Measurements from ENCODE around the gene NXPH1. TPM values are rescaled to one million over a fixed set of nuclear protein-coding genes. Genes with fewer than 3 reads are reported as not detected.

Gene NXPH1
- polyA plus RNA-seq, 1 donor from 2014 or later, result 15.9 TPM

GRCh38 chr7:8549046-8549445, 115.6 kb downstream of the NXPH1 start:
- no peak overlapping the region for H3K4me3 ChIP-seq (ENCODE audit: low read length)
- no peaks in the 10 kb centered on the region for H3K9me2 ChIP-seq (ENCODE audit: insufficient read depth, low read length)
- H2AFZ ChIP-seq (ENCODE audit: low read depth, low read length), result no peak overlapping the region
- H3K9me3 ChIP-seq (ENCODE audit: low read length), result no peaks in the 10 kb centered on the region
- no peak for TF ChIP-seq TAF1 (IDR thresholded peaks at IDR 0.05; ENCODE audit: low read depth)
- no peak for TF ChIP-seq POLR2AphosphoS5 (IDR thresholded peaks at IDR 0.05)
- no peak for TF ChIP-seq CTCF (IDR thresholded peaks at IDR 0.05; ENCODE audit: poor library complexity, severe bottlenecking)
- no peak for TF ChIP-seq REST (IDR thresholded peaks at IDR 0.05; ENCODE audit: borderline replicate concordance)
- TF ChIP-seq EZH2 (IDR thresholded peaks at IDR 0.05; ENCODE audit: borderline replicate concordance, insufficient read depth, low read length, poor library complexity, severe bottlenecking), result no peak
- TF ChIP-seq EP300 (conservative IDR thresholded peaks at IDR 0.05; ENCODE audit: poor library complexity, severe bottlenecking), result no peak
- TF ChIP-seq MXI1 (conservative IDR thresholded peaks at IDR 0.05; ENCODE audit: poor library complexity, severe bottlenecking), result no peak
- TF ChIP-seq SMC3 (conservative IDR thresholded peaks at IDR 0.05; ENCODE audit: poor library complexity), result no peak
- H3K79me2 ChIP-seq (replicated peaks; ENCODE audit: insufficient read depth, low read length), result no peaks in the 10 kb centered on the region
- H3F3A ChIP-seq (ENCODE audit: insufficient read depth, low read length, poor library complexity, severe bottlenecking), result no peaks in the 10 kb centered on the region
- no peak overlapping the region for H3K27ac ChIP-seq (ENCODE audit: low read length)
- H3K27me3 ChIP-seq (ENCODE audit: insufficient read depth, low read depth, low read length), result no peaks in the 10 kb centered on the region
- H3K4me2 ChIP-seq (ENCODE audit: low read length), result no peak overlapping the region
- H3K36me3 ChIP-seq (ENCODE audit: insufficient read depth, low read length), result no peaks in the 10 kb centered on the region
- H3K9ac ChIP-seq (ENCODE audit: low read length), result no peak overlapping the region
- H4K20me1 ChIP-seq (ENCODE audit: insufficient read depth), result no peaks in the 10 kb centered on the region

- H3F3A ChIP-seq (ENCODE audit: insufficient read depth, low read length, poor library complexity, severe bottlenecking), result no peaks in the 10 kb centered on the region
- H3K27me3 ChIP-seq (ENCODE audit: insufficient read depth, low read depth, low read length), result no peaks in the 10 kb centered on the region
- H3K9me2 ChIP-seq (ENCODE audit: insufficient read depth, low read length), result no peaks in the 10 kb centered on the region
- no peak overlapping the region for H3K9ac ChIP-seq (ENCODE audit: low read length)
- TF ChIP-seq RAD21 (conservative IDR thresholded peaks at IDR 0.05), result no peak
- no peak for TF ChIP-seq EP300 (conservative IDR thresholded peaks at IDR 0.05; ENCODE audit: poor library complexity, severe bottlenecking)
- no peak for TF ChIP-seq REST (IDR thresholded peaks at IDR 0.05; ENCODE audit: borderline replicate concordance)
- no peak for TF ChIP-seq POLR2AphosphoS5 (IDR thresholded peaks at IDR 0.05)
- TF ChIP-seq SMC3 (conservative IDR thresholded peaks at IDR 0.05; ENCODE audit: poor library complexity), result no peak
- TF ChIP-seq EZH2 (IDR thresholded peaks at IDR 0.05; ENCODE audit: borderline replicate concordance, insufficient read depth, low read length, poor library complexity, severe bottlenecking), result no peak
- no peak for TF ChIP-seq TAF1 (IDR thresholded peaks at IDR 0.05; ENCODE audit: low read depth)
- H3K36me3 ChIP-seq (ENCODE audit: insufficient read depth, low read length), result no peaks in the 10 kb centered on the region
- no peak overlapping the region for H3K4me2 ChIP-seq (ENCODE audit: low read length)
- no peak overlapping the region for H3K4me3 ChIP-seq (ENCODE audit: low read length)
- no peaks in the 10 kb centered on the region for H3K79me2 ChIP-seq (replicated peaks; ENCODE audit: insufficient read depth, low read length)
- no peak overlapping the region for H3K27ac ChIP-seq (ENCODE audit: low read length)
- no peak overlapping the region for H2AFZ ChIP-seq (ENCODE audit: low read depth, low read length)
- H3K9me3 ChIP-seq (ENCODE audit: low read length), result no peaks in the 10 kb centered on the region
- H4K20me1 ChIP-seq (ENCODE audit: insufficient read depth), result no peaks in the 10 kb centered on the region
These were observed 127.1 kb downstream of the NXPH1 start for GRCh38 chr7:8560501-8560900.

All from neural cell (in vitro differentiated cells).